LNCAP (cell line): ENCODE results near the gene CHID1.

Experiments used
- CTCF ChIP-seq: fragments of 450-650 bp; IDR thresholded peaks from 2 replicates; pipeline ENCODE4 v1.5.1; 2017; ENCODE audit warnings: mild to moderate bottlenecking

CHID1 gene

GRCh38 chr11:880447-880846, 30.2 kb downstream of the CHID1 start:
- TF ChIP-seq CTCF: no peak

- TF ChIP-seq CTCF: no peak
Measured at GRCh38 chr11:877565-877964, 33.0 kb downstream of the CHID1 start.

- TF ChIP-seq CTCF: no peak
Measured at GRCh38 chr11:876545-876944, 34.1 kb downstream of the CHID1 start.

GRCh38 chr11:875769-876301, 34.8 kb downstream of the CHID1 start:
- no peak for TF ChIP-seq CTCF

- TF ChIP-seq CTCF: no peak
Measured at GRCh38 chr11:875203-875602, 35.4 kb downstream of the CHID1 start.

- no peak for TF ChIP-seq CTCF
Measured at GRCh38 chr11:873706-874105, 36.9 kb downstream of the CHID1 start.

GRCh38 chr11:872799-873198, 37.8 kb downstream of the CHID1 start:
- no peak for TF ChIP-seq CTCF

- TF ChIP-seq CTCF: no peak
Measured at GRCh38 chr11:871472-871871, 39.1 kb downstream of the CHID1 start.
